H1 (cell line): ENCODE data around the gene CYP2A6. TPM values are rescaled to one million over a fixed set of nuclear protein-coding genes. Genes with fewer than 3 reads are reported as not detected.

Source experiments
- CREB1 ChIP-seq: IDR thresholded peaks from 2 replicates; pipeline ENCODE4 v1.6.1; 2012; ENCODE audit warnings: inconsistent platforms
- EGR1 ChIP-seq: IDR thresholded peaks from 2 replicates; pipeline ENCODE4 v1.6.1; 2011; ENCODE audit warnings: low read depth, low read length, borderline replicate concordance
- EP300 ChIP-seq, 2 experiments: IDR thresholded peaks; 1 replicate in 1 of 2; 2 replicates in 1 of 2; pipeline ENCODE4 v1.6.1; 2011 to 2012; ENCODE audit warnings: low read depth in 2 of 2, low read length in 2 of 2, mild to moderate bottlenecking in 2 of 2, borderline replicate concordance in 1 of 2, inconsistent platforms in 1 of 2, moderate library complexity in 1 of 2
- JUND ChIP-seq: IDR thresholded peaks from 2 replicates; pipeline ENCODE4 v1.6.1; 2011; ENCODE audit warnings: mild to moderate bottlenecking, improper control_type of control experiment, low read length
- SIX5 ChIP-seq: IDR thresholded peaks from 2 replicates; pipeline ENCODE4 v1.6.1; 2011; ENCODE audit warnings: mild to moderate bottlenecking, low read depth, low read length
- YY1 ChIP-seq: IDR thresholded peaks from 2 replicates; pipeline ENCODE4 v1.6.1; 2011; ENCODE audit warnings: low read depth, mild to moderate bottlenecking, low read length
- polyA plus RNA-seq, 7 experiments: library from polyadenylated mRNA; depleted of rRNA in 3 of 7; stranded (reverse) in 5 of 7; unstranded in 2 of 7; fragments of >200 nt in 5 of 7; fragments of 200-250 nt in 2 of 7; gene quantifications; 1 replicate in 5 of 7; 2 replicates in 1 of 7; 4 replicates in 1 of 7; pipeline versions ENCODE4 v1.2.1 to v1.2.3, GENCODE V29; 2011 to 2013; ENCODE audit warnings: missing spikeins in 2 of 7, mixed read lengths in 2 of 7
- total RNA-seq: library from RNA; stranded (reverse); fragmentation: NEBNext Ultra II Directional; extraction: Animal tissue kit (Norgen Biotek cat#: 25700); gene quantifications from 2 replicates; pipeline ENCODE4 v1.2.1, GENCODE V29; 2021
- TF ChIP-seq, protein P1 (sequence below): IDR thresholded peaks from 2 replicates; pipeline ENCODE4 v1.6.1; 2012; ENCODE audit warnings: inconsistent platforms
- TF ChIP-seq, protein P2 (sequence below): IDR thresholded peaks from 2 replicates; pipeline ENCODE4 v1.6.1; 2012; ENCODE audit warnings: low read length, inconsistent platforms

Gene CYP2A6
- total and polyA plus RNA-seq, 2 of the 8 experiments (the other 6 are each of a cell fraction or from before 2014, with no cell fraction given), result 0.33 TPM; not detected in 1

DNA sequence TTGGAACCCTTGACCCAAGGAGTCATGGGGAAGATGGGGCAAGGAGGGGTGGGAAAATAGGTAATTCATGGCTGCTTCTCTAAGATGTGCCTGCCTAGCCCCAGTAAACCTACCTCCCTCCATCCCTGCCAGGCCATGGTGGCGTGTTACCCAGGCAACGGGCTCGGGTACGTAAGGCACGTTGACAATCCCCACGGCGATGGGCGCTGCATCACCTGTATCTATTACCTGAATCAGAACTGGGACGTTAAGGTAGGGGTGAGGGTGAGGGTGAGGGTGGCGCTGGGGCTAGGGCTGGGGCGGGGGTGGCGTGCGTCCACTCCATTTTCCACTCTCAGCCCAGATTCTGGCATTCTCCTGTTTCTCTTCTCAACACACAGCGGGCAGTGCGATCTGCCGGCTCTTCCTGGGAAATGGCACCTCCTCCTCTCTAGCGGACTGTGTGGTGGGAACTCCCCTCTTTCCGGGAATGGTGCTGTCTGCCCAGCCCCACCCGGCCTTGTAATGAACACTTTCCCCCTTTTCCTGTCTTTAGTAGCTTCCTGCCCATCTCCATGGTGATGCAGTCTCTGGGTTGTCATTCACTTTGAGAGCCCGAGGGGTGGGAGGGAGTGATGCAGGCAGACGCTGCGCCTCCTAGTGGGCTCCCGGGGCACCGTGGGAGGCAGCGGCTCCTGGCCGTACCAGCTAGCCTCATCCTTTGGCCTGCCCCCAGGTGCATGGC is 43.7 kb downstream of the CYP2A6 start (continued):
- TF ChIP-seq, protein P1, sequence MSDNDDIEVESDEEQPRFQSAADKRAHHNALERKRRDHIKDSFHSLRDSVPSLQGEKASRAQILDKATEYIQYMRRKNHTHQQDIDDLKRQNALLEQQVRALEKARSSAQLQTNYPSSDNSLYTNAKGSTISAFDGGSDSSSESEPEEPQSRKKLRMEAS, result peak; percentile 34; the same call in 1 of the 2 replicates
- TF ChIP-seq, protein P2, sequence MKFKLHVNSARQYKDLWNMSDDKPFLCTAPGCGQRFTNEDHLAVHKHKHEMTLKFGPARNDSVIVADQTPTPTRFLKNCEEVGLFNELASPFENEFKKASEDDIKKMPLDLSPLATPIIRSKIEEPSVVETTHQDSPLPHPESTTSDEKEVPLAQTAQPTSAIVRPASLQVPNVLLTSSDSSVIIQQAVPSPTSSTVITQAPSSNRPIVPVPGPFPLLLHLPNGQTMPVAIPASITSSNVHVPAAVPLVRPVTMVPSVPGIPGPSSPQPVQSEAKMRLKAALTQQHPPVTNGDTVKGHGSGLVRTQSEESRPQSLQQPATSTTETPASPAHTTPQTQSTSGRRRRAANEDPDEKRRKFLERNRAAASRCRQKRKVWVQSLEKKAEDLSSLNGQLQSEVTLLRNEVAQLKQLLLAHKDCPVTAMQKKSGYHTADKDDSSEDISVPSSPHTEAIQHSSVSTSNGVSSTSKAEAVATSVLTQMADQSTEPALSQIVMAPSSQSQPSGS, result peak; percentile 57
- TF ChIP-seq YY1 (0 out of 2 replicates have a peak, but pooled peaks have one; percentile 68), EGR1 (peak; percentile 43; the same call in 1 of the 2 replicates), JUND (peak; percentile 89), EP300 (IDR thresholded peaks at IDR 0.05; ENCODE audit: borderline replicate concordance in 1 of 2, low read depth in 2 of 2, low read length in 2 of 2) (peak; percentile 63 to 98), CREB1 (peak; percentile 87), SIX5 (peak; percentile 30; the same call in 1 of the 2 replicates)
- TF ChIP-seq, all 59 proteins: peak for 19
